ENCODE results near the gene ACBD6.

Gene ACBD6

DNA sequence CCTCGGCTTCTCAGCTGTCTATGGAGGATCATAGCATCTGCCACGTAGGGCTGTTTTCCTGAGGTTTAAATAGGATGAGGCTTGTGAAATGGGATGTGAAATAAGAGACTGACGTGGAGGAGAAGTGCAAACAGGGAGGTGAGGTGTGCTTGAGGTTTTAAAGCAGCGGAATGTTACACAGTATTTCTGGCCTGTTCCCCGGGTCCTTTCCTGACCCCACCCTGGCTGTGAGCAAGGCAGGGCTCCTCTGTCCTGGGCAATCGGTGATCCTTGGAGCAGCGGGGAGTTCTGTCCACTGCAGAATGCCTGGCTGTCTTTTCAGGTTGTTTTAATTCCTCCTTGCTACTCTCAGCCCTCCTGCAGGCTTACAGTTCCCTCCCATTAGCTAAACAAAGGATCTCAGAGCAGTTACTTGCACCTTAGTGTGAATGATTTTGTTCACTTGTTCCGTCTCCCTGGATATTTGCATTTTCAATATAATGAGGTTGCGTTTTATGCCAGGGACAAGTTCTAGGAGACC lies 233.8 kb downstream of the ACBD6 start:
- no peak for DNase-seq (ENCODE audit: low read depth, low spot score)
- in situ Hi-C loops (cut with HindIII; ENCODE audit: low sequenced_read_pairs): no loop called here
- H3K4me3 ChIP-seq (ENCODE audit: low read depth, low read length): no peak overlapping the region
- TF ChIP-seq, protein P1, sequence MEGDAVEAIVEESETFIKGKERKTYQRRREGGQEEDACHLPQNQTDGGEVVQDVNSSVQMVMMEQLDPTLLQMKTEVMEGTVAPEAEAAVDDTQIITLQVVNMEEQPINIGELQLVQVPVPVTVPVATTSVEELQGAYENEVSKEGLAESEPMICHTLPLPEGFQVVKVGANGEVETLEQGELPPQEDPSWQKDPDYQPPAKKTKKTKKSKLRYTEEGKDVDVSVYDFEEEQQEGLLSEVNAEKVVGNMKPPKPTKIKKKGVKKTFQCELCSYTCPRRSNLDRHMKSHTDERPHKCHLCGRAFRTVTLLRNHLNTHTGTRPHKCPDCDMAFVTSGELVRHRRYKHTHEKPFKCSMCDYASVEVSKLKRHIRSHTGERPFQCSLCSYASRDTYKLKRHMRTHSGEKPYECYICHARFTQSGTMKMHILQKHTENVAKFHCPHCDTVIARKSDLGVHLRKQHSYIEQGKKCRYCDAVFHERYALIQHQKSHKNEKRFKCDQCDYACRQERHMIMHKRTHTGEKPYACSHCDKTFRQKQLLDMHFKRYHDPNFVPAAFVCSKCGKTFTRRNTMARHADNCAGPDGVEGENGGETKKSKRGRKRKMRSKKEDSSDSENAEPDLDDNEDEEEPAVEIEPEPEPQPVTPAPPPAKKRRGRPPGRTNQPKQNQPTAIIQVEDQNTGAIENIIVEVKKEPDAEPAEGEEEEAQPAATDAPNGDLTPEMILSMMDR (IDR thresholded peaks at IDR 0.05; ENCODE audit: low read depth, low read length): no peak

GRCh38 chr1:180267761-180268555 lies 234.4 kb downstream of the ACBD6 start:
- TF ChIP-seq, protein P1 (IDR thresholded peaks at IDR 0.05; ENCODE audit: low read depth, low read length): no peak
- DNase-seq (ENCODE audit: low read depth, low spot score): no peak
- H3K4me3 ChIP-seq (ENCODE audit: low read depth, low read length): no peak overlapping the region
- in situ Hi-C loops (cut with HindIII; ENCODE audit: low sequenced_read_pairs): no loop called here

DNA sequence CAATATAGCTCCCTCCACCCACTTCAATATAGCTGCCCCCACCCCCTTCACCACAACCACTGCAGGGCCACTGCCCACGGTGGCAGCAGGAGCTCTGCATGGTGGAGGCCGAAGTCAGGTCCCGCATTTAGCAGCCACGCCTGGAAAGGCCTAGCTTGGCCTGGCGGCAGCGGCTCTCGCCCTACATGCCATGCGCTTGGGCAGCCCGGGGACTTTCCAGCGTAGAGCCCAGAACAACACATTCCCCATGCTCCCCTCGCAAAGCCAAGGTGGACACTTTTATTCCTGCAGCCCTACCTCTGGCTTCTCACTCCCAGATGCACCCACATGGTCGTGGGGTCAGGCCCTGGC lies 235.2 kb downstream of the ACBD6 start:
- in situ Hi-C loops (cut with HindIII; ENCODE audit: low sequenced_read_pairs): no loop called here
- TF ChIP-seq, protein P1 (IDR thresholded peaks at IDR 0.05; ENCODE audit: low read depth, low read length): no peak
- no peak overlapping the region for H3K4me3 ChIP-seq (ENCODE audit: low read depth, low read length)
- DNase-seq (ENCODE audit: low read depth, low spot score): no peak

DNA sequence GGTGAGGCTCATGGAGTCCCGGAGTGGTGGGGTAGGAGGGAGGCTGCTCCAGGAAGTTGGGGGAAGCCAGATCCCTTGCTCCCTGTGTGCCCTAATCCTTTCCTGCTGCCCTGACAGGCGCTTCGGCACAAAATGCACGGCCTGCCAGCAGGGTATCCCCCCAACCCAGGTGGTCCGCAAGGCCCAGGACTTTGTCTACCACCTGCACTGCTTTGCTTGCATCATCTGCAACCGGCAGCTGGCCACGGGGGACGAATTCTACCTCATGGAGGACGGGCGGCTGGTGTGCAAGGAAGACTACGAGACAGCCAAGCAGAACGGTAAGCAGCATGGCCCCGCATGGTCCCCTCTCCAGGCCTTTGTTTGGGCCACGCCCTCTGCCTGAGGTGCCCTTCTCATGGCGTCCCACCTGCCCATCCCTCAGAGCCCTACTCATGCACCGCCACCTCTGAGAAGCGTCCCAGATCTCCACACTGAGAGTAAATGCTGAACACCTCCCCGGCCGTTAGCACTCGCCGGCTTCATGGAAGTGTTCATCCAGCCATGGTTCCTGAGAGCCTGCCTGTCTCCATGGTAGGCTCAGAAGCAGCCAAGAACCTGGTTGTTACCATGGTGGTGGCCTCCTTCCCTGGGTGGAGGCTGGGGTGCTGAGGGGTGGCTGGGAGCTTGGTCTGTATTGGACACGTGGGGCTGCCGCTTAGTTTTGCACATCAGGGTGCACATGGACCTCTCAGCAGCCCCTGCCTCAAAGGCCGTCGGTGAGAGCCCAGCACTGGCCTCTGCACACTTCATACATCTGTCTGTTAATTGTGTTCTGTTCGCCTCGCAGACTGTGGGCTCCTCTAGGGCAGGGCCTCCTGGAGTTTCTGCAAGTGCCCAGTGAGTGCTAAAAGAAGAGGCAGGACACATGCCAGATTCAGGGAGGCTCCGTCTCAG lies 235.8 kb downstream of the ACBD6 start:
- no peak overlapping the region for H3K4me3 ChIP-seq (ENCODE audit: low read depth, low read length)
- TF ChIP-seq, protein P1 (IDR thresholded peaks at IDR 0.05; ENCODE audit: low read depth, low read length): no peak
- DNase-seq (ENCODE audit: low read depth, low spot score): no peak
- in situ Hi-C loops (cut with HindIII; ENCODE audit: low sequenced_read_pairs): no loop called here

GRCh38 chr1:180265871-180266270 lies 236.5 kb downstream of the ACBD6 start:
- in situ Hi-C loops (cut with HindIII; ENCODE audit: low sequenced_read_pairs): no loop called here
- H3K4me3 ChIP-seq (ENCODE audit: low read depth, low read length): no peak overlapping the region
- no peak for DNase-seq (ENCODE audit: low read depth, low spot score)
- TF ChIP-seq, protein P1 (IDR thresholded peaks at IDR 0.05; ENCODE audit: low read depth, low read length): no peak

DNA sequence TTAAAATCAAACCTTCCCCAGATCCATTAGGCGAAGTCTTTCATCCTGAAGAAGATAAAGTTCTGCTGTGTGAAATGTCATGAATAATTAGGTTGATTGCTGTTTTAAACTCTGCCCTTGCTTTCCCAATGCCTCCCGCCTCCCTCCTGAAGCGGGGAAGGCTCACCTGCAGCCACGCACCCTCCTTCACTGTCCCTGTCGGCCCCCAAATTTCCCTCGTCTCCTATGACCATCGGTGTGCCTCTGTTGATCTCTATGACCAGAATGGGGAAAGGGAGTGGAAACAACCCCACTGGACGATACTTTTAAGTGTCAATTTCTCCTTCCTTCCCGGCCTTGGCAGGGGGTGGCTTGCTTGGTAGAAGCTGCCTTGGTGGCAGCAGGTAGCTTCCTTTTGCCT lies 237.2 kb downstream of the ACBD6 start:
- TF ChIP-seq, protein P1 (IDR thresholded peaks at IDR 0.05; ENCODE audit: low read depth, low read length): no peak
- no peak for DNase-seq (ENCODE audit: low read depth, low spot score)
- in situ Hi-C loops (cut with HindIII; ENCODE audit: low sequenced_read_pairs): no loop called here
- no peak overlapping the region for H3K4me3 ChIP-seq (ENCODE audit: low read depth, low read length)

All from astrocyte of the spinal cord (primary cell).